GM19240 (cell line): ENCODE results near the gene CIAO1.
A peak's percentile ranks its signal among the peaks of the same experiment; 100 is the strongest.
"Not testable (repeated sequence)": the region's sequence is repeated elsewhere in the genome, so short reads cannot be mapped to it uniquely, and the experiment has no call there.

Experiments
- DNase-seq: peaks from one replicate; pipeline ENCODE4 v3.0.0; 2011; ENCODE audit warnings: low spot score; ENCODE audit not compliant: insufficient read length

Gene CIAO1

GRCh38 chr2:96274355-96275056 lies 8.5 kb downstream of the CIAO1 start:
- DNase-seq = no peak

GRCh38 chr2:96276787-96277499 lies 10.9 kb downstream of the CIAO1 start:
- DNase-seq = no peak

GRCh38 chr2:96287273-96287856 lies 21.3 kb downstream of the CIAO1 start:
- DNase-seq = no peak

GRCh38 chr2:96291751-96292150 lies 25.7 kb downstream of the CIAO1 start:
- DNase-seq = no peak

GRCh38 chr2:96294271-96294670 lies 28.2 kb downstream of the CIAO1 start:
- DNase-seq = not testable (repeated sequence)

- DNase-seq = no peak
Observed at GRCh38 chr2:96296925-96297324, 30.9 kb downstream of the CIAO1 start.

- no peak for DNase-seq
Observed at GRCh38 chr2:96301865-96302264, 35.8 kb downstream of the CIAO1 start.

- DNase-seq = no peak
Observed at GRCh38 chr2:96304606-96305005, 38.6 kb downstream of the CIAO1 start.

- peak; percentile 71 for DNase-seq
Observed at GRCh38 chr2:96305091-96305978, 39.3 kb downstream of the CIAO1 start, which contains the start of gene SNRNP200. SNRNP200 (minus strand) TSS chr2:96305546; CDS start chr2:96305437, 109 bp downstream.

GRCh38 chr2:96305979-96306308 lies 39.9 kb downstream of the CIAO1 start:
- DNase-seq = no peak

- no peak for DNase-seq
Observed at GRCh38 chr2:96306370-96306769, 40.3 kb downstream of the CIAO1 start.

- DNase-seq = no peak
Observed at GRCh38 chr2:96308248-96308647, 42.2 kb downstream of the CIAO1 start.

GRCh38 chr2:96315005-96315399 lies 49.0 kb downstream of the CIAO1 start:
- no peak for DNase-seq

GRCh38 chr2:96315400-96316071 lies 49.5 kb downstream of the CIAO1 start:
- DNase-seq = no peak

GRCh38 chr2:96316999-96317398 lies 51.0 kb downstream of the CIAO1 start:
- DNase-seq = no peak

- no peak for DNase-seq
Observed at GRCh38 chr2:96317584-96317997, 51.6 kb downstream of the CIAO1 start.

GRCh38 chr2:96318723-96319122 lies 52.7 kb downstream of the CIAO1 start:
- DNase-seq = no peak

- DNase-seq = no peak
Observed at GRCh38 chr2:96319396-96319795, 53.4 kb downstream of the CIAO1 start.

GRCh38 chr2:96320326-96320725 lies 54.3 kb downstream of the CIAO1 start:
- DNase-seq = no peak

GRCh38 chr2:96320728-96321622 lies 55.0 kb downstream of the CIAO1 start:
- DNase-seq = no peak
